Activated naive CD8-positive, alpha-beta T cell treated with anti-CD3 and anti-CD28 coated beads for 36 hours (primary cell): ENCODE measurements around the gene COL24A1. TPM values are rescaled to one million over a fixed set of nuclear protein-coding genes. Genes with fewer than 3 reads are reported as not detected.
A peak's percentile ranks its signal among the peaks of the same experiment; 100 is the strongest.

Source experiments
- DNase-seq: peaks from one replicate; pipeline ENCODE4 v3.0.0; 2021
- H3K27ac Mint-ChIP-seq: one replicate; pipeline ENCODE4 v1.8.0; 2022; ENCODE audit warnings: mild to moderate bottlenecking, moderate library complexity, mixed read lengths
- H3K27me3 Mint-ChIP-seq: one replicate; pipeline ENCODE4 v1.8.0; 2022; ENCODE audit warnings: mild to moderate bottlenecking, mixed read lengths
- H3K36me3 Mint-ChIP-seq: one replicate; pipeline ENCODE4 v1.8.0; 2021; ENCODE audit warnings: mild to moderate bottlenecking, mixed read lengths
- H3K4me1 Mint-ChIP-seq: one replicate; pipeline ENCODE4 v1.8.0; 2021; ENCODE audit warnings: mixed read lengths
- H3K4me3 Mint-ChIP-seq: one replicate; pipeline ENCODE4 v1.8.0; 2022; ENCODE audit warnings: mild to moderate bottlenecking, moderate library complexity, mixed read lengths
- H3K9me3 Mint-ChIP-seq: one replicate; pipeline ENCODE4 v1.8.0; 2022; ENCODE audit warnings: mixed read lengths
- total RNA-seq, 2 experiments: library from RNA; stranded (reverse); gene quantifications; one replicate each; pipeline ENCODE4 v1.2.3, GENCODE V29; 2021

Gene COL24A1
- total RNA-seq = not detected

DNA sequence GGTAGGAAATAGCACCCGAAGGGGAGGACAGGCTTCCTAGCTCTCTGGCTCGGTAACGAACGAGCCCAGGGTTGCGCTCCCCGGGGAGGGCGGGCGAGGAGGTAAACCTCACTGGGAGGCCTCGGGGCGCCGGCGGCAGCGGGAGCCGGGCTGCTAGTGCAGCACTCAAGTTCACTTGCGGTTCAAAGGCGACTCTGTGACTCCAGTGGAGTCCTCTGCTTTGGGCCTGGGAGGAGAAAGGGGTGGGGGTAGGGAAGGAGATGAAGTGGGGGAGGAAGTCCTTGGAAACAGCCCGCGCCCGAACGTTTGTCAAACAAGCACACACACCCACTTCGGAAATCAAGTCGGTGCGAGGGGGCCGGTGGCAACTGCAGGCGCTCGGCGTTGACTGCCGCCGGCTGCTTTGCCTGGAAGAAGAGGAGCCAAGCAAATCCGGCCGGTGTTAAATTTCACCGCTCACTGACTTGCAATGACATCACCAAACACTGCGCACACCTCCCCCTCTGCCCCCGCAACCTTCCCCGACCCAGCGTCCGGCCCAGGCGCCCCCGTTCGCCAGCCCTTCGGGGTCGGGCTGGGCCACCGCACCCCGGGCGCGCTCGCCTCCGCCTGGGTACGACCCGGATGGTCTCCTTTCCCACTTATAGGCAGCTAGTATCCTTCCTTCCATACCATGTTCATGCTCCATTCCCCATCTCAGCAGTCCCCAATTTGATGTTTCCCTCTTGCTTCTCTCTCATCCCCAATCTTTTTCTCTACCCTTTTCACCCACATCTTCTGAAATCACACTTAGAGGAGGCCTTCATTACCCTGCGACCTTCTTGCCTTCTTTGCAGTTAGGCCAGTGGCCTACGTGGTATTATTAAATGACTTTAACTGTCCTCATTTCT lies at the start of gene COL24A1:
TSS of gene COL24A1 (minus strand) at position 207 of the 890 bp plus-strand sequence. CDS start 376 bp downstream, outside the sequence.
- peaks cover 43% of the 10 kb centered on the region for H3K27me3 Mint-ChIP-seq
- H3K27ac Mint-ChIP-seq = no peak within 1 kb of the TSS
- H3K36me3 Mint-ChIP-seq = no peaks in the 10 kb centered on the region
- no peaks in the 10 kb centered on the region for H3K9me3 Mint-ChIP-seq
- H3K4me3 Mint-ChIP-seq = no peak within 1 kb of the TSS
- peaks cover 2% of the 10 kb centered on the region for H3K4me1 Mint-ChIP-seq
- peak; percentile 10 for DNase-seq

DNA sequence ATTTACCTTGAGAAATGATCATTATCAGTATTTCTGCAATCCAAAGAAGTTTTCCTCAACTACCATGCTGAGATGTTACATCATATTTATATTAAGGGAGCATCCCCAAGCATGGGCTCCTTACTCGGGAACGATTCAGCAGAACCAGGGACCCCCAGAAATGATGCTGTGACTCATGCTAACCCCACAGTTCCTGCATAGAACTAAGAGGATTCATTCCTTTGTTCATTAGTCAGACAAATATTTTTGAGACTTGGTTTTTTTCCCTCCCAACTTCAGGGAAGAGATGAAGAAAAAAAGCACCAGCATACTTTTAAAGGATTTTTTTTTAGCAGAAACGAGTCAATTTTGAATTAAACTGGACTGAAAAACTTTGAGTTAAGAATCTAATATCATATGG lies 49.2 kb upstream of the COL24A1 start:
- Mint-ChIP-seq H3K27ac (no peak overlapping the region), H3K36me3 (no peaks in the 10 kb centered on the region), H3K27me3 (no peaks in the 10 kb centered on the region), H3K9me3 (no peaks in the 10 kb centered on the region), H3K4me3 (no peak overlapping the region), H3K4me1 (no peaks in the 10 kb centered on the region)
- no peak for DNase-seq

DNA sequence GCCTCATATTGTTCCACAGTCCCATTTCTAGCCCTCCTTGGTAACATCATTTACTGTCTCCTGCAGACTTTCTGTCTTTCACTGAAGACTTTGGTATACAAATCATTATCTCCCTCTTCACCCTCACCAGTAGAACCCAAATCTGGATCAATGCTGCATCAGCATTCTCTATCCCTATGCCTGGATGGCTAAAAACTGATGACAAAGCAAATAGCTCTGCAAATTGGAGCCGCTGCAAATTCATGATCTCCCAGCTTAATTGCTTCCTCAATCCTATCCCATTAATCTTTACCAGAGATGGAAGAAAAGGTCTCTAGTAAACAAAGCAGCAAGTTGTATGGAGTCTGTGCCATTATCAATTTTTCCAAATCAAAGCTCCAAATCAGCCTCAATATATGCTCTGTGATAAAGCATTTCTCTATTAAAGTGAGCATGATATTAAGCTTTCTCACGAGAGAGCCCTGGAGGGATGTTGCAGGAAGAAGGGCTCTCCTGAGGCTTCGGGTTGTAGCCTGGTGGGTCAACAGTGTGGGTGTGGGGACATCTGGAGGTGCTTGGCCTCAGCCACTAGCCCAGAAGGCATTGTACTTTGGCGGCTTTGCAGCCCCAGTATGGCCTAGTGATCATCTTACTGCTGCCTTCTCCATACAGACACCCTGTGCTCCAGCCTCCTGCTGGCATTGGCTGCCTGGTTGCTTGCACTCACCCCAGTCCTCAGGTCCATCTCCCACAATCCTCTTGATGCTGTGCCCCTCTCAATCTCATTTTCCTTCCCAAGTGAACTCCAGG lies 46.2 kb upstream of the COL24A1 start:
- DNase-seq = no peak
- no peaks in the 10 kb centered on the region for H3K36me3 Mint-ChIP-seq
- H3K4me1 Mint-ChIP-seq = no peaks in the 10 kb centered on the region
- peaks cover 4% of the 10 kb centered on the region for H3K27me3 Mint-ChIP-seq
- H3K9me3 Mint-ChIP-seq = no peaks in the 10 kb centered on the region
- H3K27ac Mint-ChIP-seq = no peak overlapping the region
- no peak overlapping the region for H3K4me3 Mint-ChIP-seq

DNA sequence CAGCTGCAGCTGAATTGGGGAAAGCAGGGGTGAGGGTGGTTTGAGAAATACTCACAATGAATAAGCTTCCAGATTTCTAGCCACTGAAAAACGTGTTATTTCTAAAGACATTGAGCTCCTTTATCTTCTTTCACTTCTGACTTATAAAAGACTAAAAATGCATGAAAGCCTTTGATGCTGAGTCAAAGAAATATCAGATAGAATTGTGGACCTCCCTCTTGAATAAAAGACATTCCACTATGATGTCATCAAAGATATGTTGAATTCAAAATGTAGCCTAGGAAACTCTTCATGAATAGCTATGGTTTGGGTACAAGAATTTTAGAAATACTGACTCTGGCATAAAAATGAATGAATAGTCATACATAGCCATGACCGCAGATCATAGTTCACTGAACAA lies 44.7 kb upstream of the COL24A1 start:
- Mint-ChIP-seq H3K4me1 (no peaks in the 10 kb centered on the region), H3K27me3 (peaks cover 4% of the 10 kb centered on the region), H3K27ac (no peak overlapping the region), H3K9me3 (no peaks in the 10 kb centered on the region), H3K4me3 (no peak overlapping the region), H3K36me3 (no peaks in the 10 kb centered on the region)
- no peak for DNase-seq

GRCh38 chr1:86200901-86201300 lies 44.3 kb upstream of the COL24A1 start:
- H3K4me1 Mint-ChIP-seq = no peaks in the 10 kb centered on the region
- DNase-seq = no peak
- no peak overlapping the region for H3K27ac Mint-ChIP-seq
- H3K36me3 Mint-ChIP-seq = no peaks in the 10 kb centered on the region
- H3K9me3 Mint-ChIP-seq = no peaks in the 10 kb centered on the region
- peaks cover 4% of the 10 kb centered on the region for H3K27me3 Mint-ChIP-seq
- no peak overlapping the region for H3K4me3 Mint-ChIP-seq

GRCh38 chr1:86197206-86197855 lies 40.8 kb upstream of the COL24A1 start:
- Mint-ChIP-seq H3K27me3 (peaks cover 4% of the 10 kb centered on the region), H3K4me3 (no peak overlapping the region), H3K4me1 (no peaks in the 10 kb centered on the region), H3K9me3 (no peaks in the 10 kb centered on the region), H3K27ac (no peak overlapping the region), H3K36me3 (no peaks in the 10 kb centered on the region)
- no peak for DNase-seq

- Mint-ChIP-seq H3K4me3 (no peak overlapping the region), H3K27me3 (peaks cover 4% of the 10 kb centered on the region), H3K27ac (no peak overlapping the region), H3K36me3 (no peaks in the 10 kb centered on the region), H3K9me3 (no peaks in the 10 kb centered on the region), H3K4me1 (no peaks in the 10 kb centered on the region)
- DNase-seq = no peak
Observed at GRCh38 chr1:86195281-86195680, 38.7 kb upstream of the COL24A1 start.

DNA sequence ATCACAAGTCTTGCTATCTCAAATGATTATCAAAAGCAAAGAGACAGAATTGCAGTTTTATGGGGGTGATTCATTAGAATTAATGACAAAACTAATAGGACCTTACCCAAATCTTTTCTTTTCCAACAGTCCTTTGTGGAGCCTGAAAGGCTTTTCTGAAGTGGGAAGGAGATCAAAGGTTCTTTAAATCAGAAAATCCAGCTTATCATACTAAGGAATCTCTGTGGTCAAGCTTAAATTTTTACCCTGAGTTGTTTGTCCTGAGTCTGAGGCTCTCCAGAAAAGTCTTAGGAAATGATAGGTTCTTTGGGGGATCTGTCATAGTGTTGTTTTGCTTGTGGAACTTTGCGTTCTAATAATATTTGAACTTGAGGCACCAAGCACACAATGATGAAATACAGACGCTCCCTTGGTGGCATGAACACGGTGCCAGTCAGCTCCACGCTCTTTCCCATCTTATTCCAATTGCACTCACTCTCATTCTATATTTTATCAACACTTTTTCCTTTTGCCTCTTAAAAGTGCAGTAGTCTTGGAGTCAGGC lies 38.0 kb upstream of the COL24A1 start:
- Mint-ChIP-seq H3K36me3 (no peaks in the 10 kb centered on the region), H3K9me3 (no peaks in the 10 kb centered on the region), H3K27ac (no peak overlapping the region), H3K4me1 (no peaks in the 10 kb centered on the region), H3K4me3 (no peak overlapping the region), H3K27me3 (peaks cover 3% of the 10 kb centered on the region)
- no peak for DNase-seq

DNA sequence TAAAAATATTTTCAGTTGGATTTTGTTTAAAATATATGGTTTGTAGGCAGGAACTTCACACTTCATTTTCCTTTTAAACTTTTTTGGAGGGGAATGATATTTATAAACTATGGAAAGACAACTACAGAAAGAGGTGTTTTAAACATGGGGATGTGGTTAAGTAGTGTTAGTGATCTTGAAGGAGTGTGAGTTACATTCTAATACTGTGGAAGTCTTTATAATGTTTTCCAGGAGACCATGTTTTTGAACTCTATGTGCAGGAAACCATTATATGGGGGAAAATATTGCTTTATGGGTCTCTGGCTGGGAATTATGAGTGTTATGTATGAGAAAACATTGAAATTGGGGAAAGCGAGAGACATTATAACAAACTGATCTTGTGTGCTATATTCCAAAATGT lies 35.8 kb upstream of the COL24A1 start:
- Mint-ChIP-seq H3K4me1 (no peaks in the 10 kb centered on the region), H3K9me3 (no peaks in the 10 kb centered on the region), H3K27ac (no peak overlapping the region), H3K27me3 (peaks cover 3% of the 10 kb centered on the region), H3K4me3 (no peak overlapping the region), H3K36me3 (no peaks in the 10 kb centered on the region)
- no peak for DNase-seq

- Mint-ChIP-seq H3K4me1 (no peaks in the 10 kb centered on the region), H3K36me3 (no peaks in the 10 kb centered on the region), H3K9me3 (no peaks in the 10 kb centered on the region)
Observed at GRCh38 chr1:86191958-86192357, 35.4 kb upstream of the COL24A1 start.

GRCh38 chr1:86190873-86191272 lies 34.3 kb upstream of the COL24A1 start:
- no peaks in the 10 kb centered on the region for H3K4me1 Mint-ChIP-seq
- peaks cover 3% of the 10 kb centered on the region for H3K27me3 Mint-ChIP-seq
- H3K36me3 Mint-ChIP-seq = no peaks in the 10 kb centered on the region
- DNase-seq = no peak
- no peaks in the 10 kb centered on the region for H3K9me3 Mint-ChIP-seq
- H3K4me3 Mint-ChIP-seq = no peak overlapping the region
- H3K27ac Mint-ChIP-seq = no peak overlapping the region

More at GRCh38 chr1:86191958-86192357, 35.4 kb upstream of the COL24A1 start:
- no peak overlapping the region for H3K27ac Mint-ChIP-seq
- H3K27me3 Mint-ChIP-seq = peaks cover 3% of the 10 kb centered on the region
- no peak for DNase-seq
- no peak overlapping the region for H3K4me3 Mint-ChIP-seq

DNA sequence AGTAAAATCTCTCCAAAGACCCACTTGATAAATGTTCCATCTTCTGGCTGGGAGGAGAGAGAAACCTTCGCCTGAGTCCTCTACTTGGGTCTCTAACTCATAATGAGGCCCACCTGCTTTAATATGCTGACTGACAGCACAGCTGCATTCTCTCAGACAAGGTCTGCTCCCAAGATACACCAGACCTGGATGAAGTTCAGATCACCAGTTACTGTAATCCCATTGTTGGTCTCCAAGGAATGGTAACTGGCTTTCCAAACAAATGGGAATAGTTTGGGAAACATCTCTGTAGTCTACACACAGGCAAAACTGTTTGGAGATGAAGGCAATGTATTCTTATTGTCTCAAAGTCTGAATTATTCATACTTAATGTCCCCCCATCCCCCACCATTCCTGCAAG lies 27.9 kb upstream of the COL24A1 start:
- Mint-ChIP-seq H3K36me3 (no peaks in the 10 kb centered on the region), H3K4me3 (no peak overlapping the region), H3K27ac (no peak overlapping the region), H3K9me3 (peaks cover 2% of the 10 kb centered on the region), H3K4me1 (no peaks in the 10 kb centered on the region), H3K27me3 (no peaks in the 10 kb centered on the region)
- no peak for DNase-seq

GRCh38 chr1:86183810-86184209 lies 27.2 kb upstream of the COL24A1 start:
- Mint-ChIP-seq H3K9me3 (peaks cover 2% of the 10 kb centered on the region), H3K36me3 (no peaks in the 10 kb centered on the region), H3K4me3 (no peak overlapping the region), H3K27me3 (no peaks in the 10 kb centered on the region), H3K27ac (no peak overlapping the region), H3K4me1 (no peaks in the 10 kb centered on the region)
- DNase-seq = no peak

GRCh38 chr1:86176226-86176625 lies 19.7 kb upstream of the COL24A1 start:
- Mint-ChIP-seq H3K36me3 (no peaks in the 10 kb centered on the region), H3K27me3 (peaks cover 3% of the 10 kb centered on the region), H3K27ac (no peak overlapping the region), H3K4me1 (no peaks in the 10 kb centered on the region), H3K4me3 (no peak overlapping the region), H3K9me3 (no peaks in the 10 kb centered on the region)
- DNase-seq = no peak

GRCh38 chr1:86175756-86176155 lies 19.2 kb upstream of the COL24A1 start:
- H3K9me3 Mint-ChIP-seq = no peaks in the 10 kb centered on the region
- H3K4me3 Mint-ChIP-seq = no peak overlapping the region
- no peak for DNase-seq
- no peaks in the 10 kb centered on the region for H3K36me3 Mint-ChIP-seq
- H3K4me1 Mint-ChIP-seq = no peaks in the 10 kb centered on the region
- H3K27me3 Mint-ChIP-seq = peaks cover 3% of the 10 kb centered on the region
- no peak overlapping the region for H3K27ac Mint-ChIP-seq
